ENCODE results near the gene RAET1G. TPM values are rescaled to one million over a fixed set of nuclear protein-coding genes. Genes with fewer than 3 reads are reported as not detected.

Gene RAET1G
- total and polyA plus RNA-seq, 2 donors (not counting 3 experiments of a cell fraction or from before 2014, with no cell fraction given), result 1.6 to 2.1 TPM

- Histone ChIP-seq H3K27ac (ENCODE audit: insufficient read depth, low read depth, low read length) (no peak overlapping the region), H3K4me1 (ENCODE audit: control insufficient read depth, extremely low read depth, insufficient read depth, low read length) (no peaks in the 10 kb centered on the region), H3K36me3 (ENCODE audit: control insufficient read depth in 2 of 2, extremely low read depth in 1 of 2, insufficient read depth in 2 of 2, low read length in 2 of 2) (no peaks in the 10 kb centered on the region), H3K9me1 (replicated peaks; ENCODE audit: control insufficient read depth, extremely low read depth, insufficient read depth, low read length) (no peaks in the 10 kb centered on the region), H3K4me3 (replicated peaks in 1 of 3; ENCODE audit: insufficient read depth in 1 of 3, low read depth in 1 of 3, low read length in 3 of 3) (no peak overlapping the region), H3K27me3 (ENCODE audit: control insufficient read depth in 2 of 2, insufficient read depth in 2 of 2, low read length in 2 of 2) (peaks cover 13 to 15% of the 10 kb centered on the region in 2 experiments), H3K9ac (replicated peaks; ENCODE audit: extremely low read depth, insufficient read depth, low read length) (no peak overlapping the region), H2AFZ (ENCODE audit: low read depth, low read length) (no peak overlapping the region), H3K9me3 (replicated peaks; ENCODE audit: control insufficient read depth, insufficient read depth, low read length) (no peaks in the 10 kb centered on the region), H3K79me2 (ENCODE audit: control insufficient read depth, insufficient read depth, low read length) (no peaks in the 10 kb centered on the region), H4K20me1 (replicated peaks; ENCODE audit: control insufficient read depth, extremely low read depth, insufficient read depth, low read length) (no peaks in the 10 kb centered on the region), H3K4me2 (ENCODE audit: insufficient read depth, low read length) (no peak overlapping the region)
- ChIA-PET CTCF (interaction anchor here (0.7 kb wide), 1 partner anchor 79 kb away, joined by 4 read pairs; no protein-coding TSS in a partner anchor), POLR2A (no interaction called here)
- DNase-seq (ENCODE audit: low read depth, low spot score), result no peak
- TF ChIP-seq JUN (IDR thresholded peaks at IDR 0.05; ENCODE audit: borderline replicate concordance, insufficient read depth, insufficient read length, low read depth) (no peak), FOS (IDR thresholded peaks at IDR 0.05; ENCODE audit: borderline replicate concordance, insufficient read depth, low read length) (no peak), MYC (IDR thresholded peaks at IDR 0.05; ENCODE audit: low read depth, low read length) (no peak), MAX (IDR thresholded peaks at IDR 0.05; ENCODE audit: insufficient read depth, insufficient read length) (no peak), POLR2A (IDR thresholded peaks at IDR 0.05; ENCODE audit: low read depth, low read length) (no peak), CTCF (IDR thresholded peaks at IDR 0.05; ENCODE audit: extremely low read depth in 1 of 2, insufficient read depth in 1 of 2, low read depth in 1 of 2, low read length in 2 of 2) (no peak), EZH2 (IDR thresholded peaks at IDR 0.05; ENCODE audit: borderline replicate concordance, low read depth, low read length, severe bottlenecking) (no peak), POLR2AphosphoS5 (IDR thresholded peaks at IDR 0.05; ENCODE audit: insufficient read depth, low read depth, low read length) (no peak), GATA2 (IDR thresholded peaks at IDR 0.05; ENCODE audit: insufficient read depth, insufficient read length, low read depth, low read length) (no peak)
- BruUV-seq (replicated peaks), result no TSS peak
- FAIRE-seq, result no peak
- intact Hi-C loops (cut with micrococcal nuclease), result no loop called here
- dilution Hi-C loops (cut with MboI; ENCODE audit: extremely low pct_ligation_motif_present, low sequenced_read_pairs), result no loop called here
Observed at GRCh38 chr6:149918151-149918905, 4.6 kb downstream of the RAET1G start.

All from endothelial cell of umbilical vein (primary cell).